ENCODE measurements around the gene CENPX. TPM values are rescaled to one million over a fixed set of nuclear protein-coding genes. Genes with fewer than 3 reads are reported as not detected.

The CENPX gene
- total and polyA plus RNA-seq, 2 of the 13 experiments (the other 11 are each of a cell fraction or from before 2014, with no cell fraction given): 92.7 to 170 TPM

DNA sequence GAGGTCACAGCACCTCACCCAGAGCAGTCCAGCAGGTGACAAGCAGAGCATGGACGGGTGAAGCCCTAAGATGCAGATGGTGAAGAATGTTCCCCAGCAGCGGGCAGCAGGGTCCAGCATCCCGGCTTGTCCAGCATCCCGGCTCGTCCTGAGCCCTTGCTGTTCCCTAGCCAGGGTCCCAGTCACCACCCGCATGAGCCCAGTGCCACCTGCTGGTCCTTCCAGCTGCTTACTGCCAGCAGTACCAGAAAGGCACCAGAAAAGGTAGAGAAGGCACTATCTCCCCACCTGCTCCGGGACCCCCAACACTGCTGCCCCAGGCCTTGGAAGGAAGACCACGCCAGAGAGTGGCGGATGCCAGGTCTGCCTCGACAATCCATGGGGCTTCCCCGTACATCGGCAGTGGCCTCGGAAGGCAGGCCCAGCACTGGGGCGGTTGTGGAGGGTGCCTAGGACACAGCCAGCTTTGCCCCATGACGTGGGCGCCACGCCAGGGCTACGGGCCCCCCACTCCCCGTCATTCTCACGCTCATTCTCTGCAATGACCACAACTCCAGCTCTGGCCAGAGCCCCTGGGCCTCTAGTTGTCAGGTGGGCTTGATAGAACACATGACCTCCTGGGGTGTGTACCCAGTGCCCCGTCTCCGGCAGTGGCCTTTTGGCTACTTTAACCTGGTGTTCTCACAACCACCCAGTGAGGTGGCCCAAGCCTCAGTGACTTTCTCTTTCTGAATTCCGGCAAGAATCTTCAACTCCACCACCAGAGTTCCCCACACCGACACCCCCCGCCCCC lies 1.4 kb downstream of the CENPX start (continued):
- TF ChIP-seq, protein P1, sequence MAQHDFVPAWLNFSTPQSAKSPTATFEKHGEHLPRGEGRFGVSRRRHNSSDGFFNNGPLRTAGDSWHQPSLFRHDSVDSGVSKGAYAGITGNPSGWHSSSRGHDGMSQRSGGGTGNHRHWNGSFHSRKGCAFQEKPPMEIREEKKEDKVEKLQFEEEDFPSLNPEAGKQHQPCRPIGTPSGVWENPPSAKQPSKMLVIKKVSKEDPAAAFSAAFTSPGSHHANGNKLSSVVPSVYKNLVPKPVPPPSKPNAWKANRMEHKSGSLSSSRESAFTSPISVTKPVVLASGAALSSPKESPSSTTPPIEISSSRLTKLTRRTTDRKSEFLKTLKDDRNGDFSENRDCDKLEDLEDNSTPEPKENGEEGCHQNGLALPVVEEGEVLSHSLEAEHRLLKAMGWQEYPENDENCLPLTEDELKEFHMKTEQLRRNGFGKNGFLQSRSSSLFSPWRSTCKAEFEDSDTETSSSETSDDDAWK (CRISPR knock-in tag; IDR thresholded peaks at IDR 0.05): no peak
- TF ChIP-seq, protein P2, sequence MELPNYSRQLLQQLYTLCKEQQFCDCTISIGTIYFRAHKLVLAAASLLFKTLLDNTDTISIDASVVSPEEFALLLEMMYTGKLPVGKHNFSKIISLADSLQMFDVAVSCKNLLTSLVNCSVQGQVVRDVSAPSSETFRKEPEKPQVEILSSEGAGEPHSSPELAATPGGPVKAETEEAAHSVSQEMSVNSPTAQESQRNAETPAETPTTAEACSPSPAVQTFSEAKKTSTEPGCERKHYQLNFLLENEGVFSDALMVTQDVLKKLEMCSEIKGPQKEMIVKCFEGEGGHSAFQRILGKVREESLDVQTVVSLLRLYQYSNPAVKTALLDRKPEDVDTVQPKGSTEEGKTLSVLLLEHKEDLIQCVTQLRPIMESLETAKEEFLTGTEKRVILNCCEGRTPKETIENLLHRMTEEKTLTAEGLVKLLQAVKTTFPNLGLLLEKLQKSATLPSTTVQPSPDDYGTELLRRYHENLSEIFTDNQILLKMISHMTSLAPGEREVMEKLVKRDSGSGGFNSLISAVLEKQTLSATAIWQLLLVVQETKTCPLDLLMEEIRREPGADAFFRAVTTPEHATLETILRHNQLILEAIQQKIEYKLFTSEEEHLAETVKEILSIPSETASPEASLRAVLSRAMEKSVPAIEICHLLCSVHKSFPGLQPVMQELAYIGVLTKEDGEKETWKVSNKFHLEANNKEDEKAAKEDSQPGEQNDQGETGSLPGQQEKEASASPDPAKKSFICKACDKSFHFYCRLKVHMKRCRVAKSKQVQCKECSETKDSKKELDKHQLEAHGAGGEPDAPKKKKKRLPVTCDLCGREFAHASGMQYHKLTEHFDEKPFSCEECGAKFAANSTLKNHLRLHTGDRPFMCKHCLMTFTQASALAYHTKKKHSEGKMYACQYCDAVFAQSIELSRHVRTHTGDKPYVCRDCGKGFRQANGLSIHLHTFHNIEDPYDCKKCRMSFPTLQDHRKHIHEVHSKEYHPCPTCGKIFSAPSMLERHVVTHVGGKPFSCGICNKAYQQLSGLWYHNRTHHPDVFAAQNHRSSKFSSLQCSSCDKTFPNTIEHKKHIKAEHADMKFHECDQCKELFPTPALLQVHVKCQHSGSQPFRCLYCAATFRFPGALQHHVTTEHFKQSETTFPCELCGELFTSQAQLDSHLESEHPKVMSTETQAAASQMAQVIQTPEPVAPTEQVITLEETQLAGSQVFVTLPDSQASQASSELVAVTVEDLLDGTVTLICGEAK (IDR thresholded peaks at IDR 0.05): no peak
- TF ChIP-seq, protein P2 (CRISPR knock-in tag; IDR thresholded peaks at IDR 0.05): peak; percentile 39; the same call in 1 of the 2 replicates
- TF ChIP-seq HOXA3 (CRISPR knock-in tag; IDR thresholded peaks at IDR 0.05): peak; percentile 76
- TF ChIP-seq ZNF7 (CRISPR knock-in tag; IDR thresholded peaks at IDR 0.05): no peak
- TF ChIP-seq NFE2L1 (CRISPR knock-in tag; IDR thresholded peaks at IDR 0.05; ENCODE audit: borderline replicate concordance): no peak
- TF ChIP-seq ZNF12 (CRISPR knock-in tag; IDR thresholded peaks at IDR 0.05): peak; percentile 73; the same call in 1 of the 2 replicates
- no peak for TF ChIP-seq PCBP1 (IDR thresholded peaks at IDR 0.05; ENCODE audit: borderline replicate concordance, low read depth, low read length)
- no peak for TF ChIP-seq NKX3-1 (CRISPR knock-in tag; IDR thresholded peaks at IDR 0.05)
- TF ChIP-seq RAD51 (IDR thresholded peaks at IDR 0.05; ENCODE audit: borderline replicate concordance): no peak
- TF ChIP-seq, protein P3, sequence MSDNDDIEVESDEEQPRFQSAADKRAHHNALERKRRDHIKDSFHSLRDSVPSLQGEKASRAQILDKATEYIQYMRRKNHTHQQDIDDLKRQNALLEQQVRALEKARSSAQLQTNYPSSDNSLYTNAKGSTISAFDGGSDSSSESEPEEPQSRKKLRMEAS (IDR thresholded peaks at IDR 0.05): peak; percentile 54
- no peak for TF ChIP-seq ZNF33A (CRISPR knock-in tag; IDR thresholded peaks at IDR 0.05; ENCODE audit: borderline replicate concordance)
- TF ChIP-seq FOXA3 (CRISPR knock-in tag; IDR thresholded peaks at IDR 0.05): no peak; the same call in 1 of the 2 replicates
- no peak for TF ChIP-seq ZNF775 (CRISPR knock-in tag; IDR thresholded peaks at IDR 0.05; ENCODE audit: borderline replicate concordance)
- peak; percentile 95 for TF ChIP-seq XRCC5 (optimal IDR thresholded peaks at IDR 0.05; ENCODE audit: low read length)
- TF ChIP-seq ZNF251 (CRISPR knock-in tag; IDR thresholded peaks at IDR 0.05): peak; percentile 80; the same call in 1 of the 2 replicates
- TF ChIP-seq CREB1 (IDR thresholded peaks at IDR 0.05): peak; percentile 48; the same call in 1 of the 2 replicates
- no peak for TF ChIP-seq CREB1 (CRISPR knock-in tag; IDR thresholded peaks at IDR 0.05)
- TF ChIP-seq TSC22D2 (CRISPR knock-in tag; IDR thresholded peaks at IDR 0.05; ENCODE audit: borderline replicate concordance): no peak

Data from HepG2 (cell line).